ENCODE data around the gene SMTN. TPM values are rescaled to one million over a fixed set of nuclear protein-coding genes. Genes with fewer than 3 reads are reported as not detected.

SMTN gene
- total and polyA plus RNA-seq, 9 of the 15 experiments (the other 6 are each of a cell fraction or from before 2014, with no cell fraction given), result 2.5 to 41.1 (median 16.1) TPM

DNA sequence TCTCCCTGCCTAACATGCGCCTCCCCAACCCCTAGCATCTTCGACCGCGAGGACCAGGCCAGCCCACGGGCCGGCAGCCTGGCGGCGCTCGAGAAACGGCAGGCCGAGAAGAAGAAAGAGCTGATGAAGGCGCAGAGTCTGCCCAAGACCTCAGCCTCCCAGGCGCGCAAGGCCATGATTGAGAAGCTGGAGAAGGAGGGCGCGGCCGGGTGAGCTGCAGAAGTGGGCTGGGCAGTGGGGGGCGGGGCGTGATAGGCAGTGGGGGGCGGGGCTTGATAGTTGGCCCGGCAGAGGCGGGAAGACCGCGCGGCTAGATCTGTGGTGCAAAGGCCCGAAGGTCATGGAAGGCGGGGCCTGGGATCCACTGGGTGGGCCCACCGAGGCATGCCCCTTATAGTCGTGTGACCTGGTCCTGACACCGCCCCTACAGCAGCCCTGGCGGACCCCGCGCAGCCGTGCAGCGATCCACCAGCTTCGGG is 17.6 kb downstream of the SMTN start (continued):
- TF ChIP-seq E2F6 (IDR thresholded peaks at IDR 0.05; ENCODE audit: borderline replicate concordance in 1 of 2, extremely low read depth in 1 of 2, insufficient read depth in 1 of 2, insufficient read length in 1 of 2, low read depth in 1 of 2, low read length in 1 of 2, poor library complexity in 1 of 2, severe bottlenecking in 1 of 2) (peak in 1 of 2 experiments; percentile 67), CTBP1 (IDR thresholded peaks at IDR 0.05; ENCODE audit: borderline replicate concordance) (no peak), BDP1 (IDR thresholded peaks at IDR 0.05; ENCODE audit: insufficient read depth, insufficient read length) (no peak), HOXB6 (CRISPR knock-in tag; IDR thresholded peaks at IDR 0.05; ENCODE audit: borderline replicate concordance) (no peak), HLTF (IDR thresholded peaks at IDR 0.05) (no peak), ESRRB (CRISPR knock-in tag; IDR thresholded peaks at IDR 0.05; ENCODE audit: borderline replicate concordance) (no peak), TBP (optimal IDR thresholded peaks at IDR 0.05; ENCODE audit: low read depth, low read length) (no peak), COPS2 (conservative IDR thresholded peaks at IDR 0.05) (no peak), BACH1 (tag; IDR thresholded peaks at IDR 0.05) (no peak), YY1 (IDR thresholded peaks at IDR 0.05; ENCODE audit: borderline replicate concordance in 1 of 3, control insufficient read depth in 1 of 3, extremely low read depth in 1 of 3, insufficient read depth in 3 of 3, insufficient read length in 1 of 3, insufficient replicate concordance in 2 of 3, low read depth in 1 of 3, low read length in 2 of 3) (peak in 1 of 3 experiments; percentile 10), ZFPM2 (CRISPR knock-in tag; IDR thresholded peaks at IDR 0.05) (no peak), NRF1 (conservative IDR thresholded peaks at IDR 0.05 in 1 of 2, IDR thresholded peaks at IDR 0.05 in 1 of 2) (0 out of 4 replicates have a peak, but pooled peaks of 1 of the 2 experiments have one; percentile 22)
- TF ChIP-seq, protein P1, sequence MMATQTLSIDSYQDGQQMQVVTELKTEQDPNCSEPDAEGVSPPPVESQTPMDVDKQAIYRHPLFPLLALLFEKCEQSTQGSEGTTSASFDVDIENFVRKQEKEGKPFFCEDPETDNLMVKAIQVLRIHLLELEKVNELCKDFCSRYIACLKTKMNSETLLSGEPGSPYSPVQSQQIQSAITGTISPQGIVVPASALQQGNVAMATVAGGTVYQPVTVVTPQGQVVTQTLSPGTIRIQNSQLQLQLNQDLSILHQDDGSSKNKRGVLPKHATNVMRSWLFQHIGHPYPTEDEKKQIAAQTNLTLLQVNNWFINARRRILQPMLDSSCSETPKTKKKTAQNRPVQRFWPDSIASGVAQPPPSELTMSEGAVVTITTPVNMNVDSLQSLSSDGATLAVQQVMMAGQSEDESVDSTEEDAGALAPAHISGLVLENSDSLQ (IDR thresholded peaks at IDR 0.05), result 0 out of 2 replicates have a peak, but pooled peaks have one; percentile 9
- TF ChIP-seq, protein P2, sequence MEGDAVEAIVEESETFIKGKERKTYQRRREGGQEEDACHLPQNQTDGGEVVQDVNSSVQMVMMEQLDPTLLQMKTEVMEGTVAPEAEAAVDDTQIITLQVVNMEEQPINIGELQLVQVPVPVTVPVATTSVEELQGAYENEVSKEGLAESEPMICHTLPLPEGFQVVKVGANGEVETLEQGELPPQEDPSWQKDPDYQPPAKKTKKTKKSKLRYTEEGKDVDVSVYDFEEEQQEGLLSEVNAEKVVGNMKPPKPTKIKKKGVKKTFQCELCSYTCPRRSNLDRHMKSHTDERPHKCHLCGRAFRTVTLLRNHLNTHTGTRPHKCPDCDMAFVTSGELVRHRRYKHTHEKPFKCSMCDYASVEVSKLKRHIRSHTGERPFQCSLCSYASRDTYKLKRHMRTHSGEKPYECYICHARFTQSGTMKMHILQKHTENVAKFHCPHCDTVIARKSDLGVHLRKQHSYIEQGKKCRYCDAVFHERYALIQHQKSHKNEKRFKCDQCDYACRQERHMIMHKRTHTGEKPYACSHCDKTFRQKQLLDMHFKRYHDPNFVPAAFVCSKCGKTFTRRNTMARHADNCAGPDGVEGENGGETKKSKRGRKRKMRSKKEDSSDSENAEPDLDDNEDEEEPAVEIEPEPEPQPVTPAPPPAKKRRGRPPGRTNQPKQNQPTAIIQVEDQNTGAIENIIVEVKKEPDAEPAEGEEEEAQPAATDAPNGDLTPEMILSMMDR (IDR thresholded peaks at IDR 0.05 in 2 of 3, conservative IDR thresholded peaks at IDR 0.05 in 1 of 3; ENCODE audit: insufficient read depth in 2 of 3, low read depth in 1 of 3, low read length in 3 of 3), result 0 out of 6 replicates have a peak, but pooled peaks of 1 of the 3 experiments have one; percentile 1

All from K562 (cell line).